22Rv1 (cell line): Measurements from ENCODE around the gene KCNMB4.

Source experiments
- H3K27ac ChIP-seq: fragments of 450-650 bp; 2 replicates; pipeline ENCODE4 v1.5.1; 2017
- CTCF ChIP-seq: fragments of 450-650 bp; IDR thresholded peaks from 2 replicates; pipeline ENCODE4 v1.5.1; 2017; ENCODE audit warnings: mild to moderate bottlenecking
- ZFX ChIP-seq: fragments of 450-650 bp; IDR thresholded peaks from 2 replicates; pipeline ENCODE4 v1.6.1; 2017; ENCODE audit warnings: antibody characterized with exemption, borderline replicate concordance

Gene KCNMB4

DNA sequence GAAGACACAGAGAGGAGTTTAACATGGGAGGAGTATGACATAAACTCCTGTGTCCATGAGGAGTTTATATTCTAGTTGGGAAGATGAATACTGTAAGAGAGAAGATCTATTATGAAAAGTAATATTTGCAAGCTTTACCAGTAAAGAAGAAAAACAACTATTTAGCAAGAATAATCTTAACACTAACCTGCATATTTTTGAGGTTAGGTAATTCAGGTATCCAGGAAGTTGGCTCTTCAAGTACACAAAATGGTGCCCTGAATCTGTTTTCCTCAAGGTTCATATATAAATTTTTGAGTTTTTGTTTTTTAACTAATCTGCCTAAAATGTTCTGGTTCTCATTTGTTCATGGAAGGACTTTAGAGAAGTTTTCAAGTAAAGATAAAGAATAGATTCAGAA is 33.9 kb upstream of the KCNMB4 start:
- TF ChIP-seq CTCF (no peak), ZFX (no peak)
- no peak overlapping the region for H3K27ac ChIP-seq

DNA sequence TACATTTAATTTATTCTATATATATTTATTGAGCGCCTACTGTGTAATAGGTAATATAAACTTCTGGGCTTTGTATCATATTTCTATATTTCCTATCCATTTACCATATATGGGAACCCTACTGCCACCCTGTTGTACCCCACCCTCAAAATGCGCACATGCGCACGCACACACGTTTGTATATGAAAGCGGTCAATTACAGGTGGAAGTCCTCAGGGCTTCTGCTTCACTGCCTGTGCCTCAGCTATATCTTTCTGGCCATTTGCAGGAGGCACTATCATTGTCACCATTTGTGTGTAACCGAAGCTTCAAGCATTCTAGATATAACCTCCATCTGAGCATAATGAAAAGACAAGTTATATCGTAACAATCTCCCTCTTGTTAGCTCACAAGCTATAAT is 31.3 kb upstream of the KCNMB4 start:
- TF ChIP-seq ZFX (no peak), CTCF (no peak)

GRCh38 chr12:70338531-70338930 is 27.6 kb upstream of the KCNMB4 start:
- TF ChIP-seq ZFX = no peak
- TF ChIP-seq CTCF = no peak
- no peak overlapping the region for H3K27ac ChIP-seq

More for the DNA sequence above, 31.3 kb upstream of the KCNMB4 start:
- H3K27ac ChIP-seq = no peak overlapping the region

DNA sequence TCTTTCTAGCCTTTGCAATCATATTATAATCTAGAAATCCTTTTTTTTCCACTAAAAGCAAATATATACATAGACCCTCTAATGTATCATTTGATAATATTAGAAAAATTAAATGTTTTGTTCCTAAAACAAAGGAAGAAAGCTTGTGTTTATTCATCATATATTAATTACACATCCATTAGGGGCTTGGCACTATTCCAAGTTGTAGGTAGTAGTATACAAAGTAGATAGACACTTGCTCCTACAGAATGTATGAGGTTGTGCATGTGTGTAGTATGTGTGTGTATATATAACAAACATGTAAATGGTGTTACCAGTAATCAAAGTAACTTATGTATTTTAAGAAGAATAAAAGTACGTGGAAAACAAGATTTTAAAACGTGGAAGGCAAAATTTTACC is 15.0 kb upstream of the KCNMB4 start:
- H3K27ac ChIP-seq = no peak overlapping the region
- TF ChIP-seq ZFX = no peak
- no peak for TF ChIP-seq CTCF

- TF ChIP-seq ZFX (no peak), CTCF (no peak)
- no peak overlapping the region for H3K27ac ChIP-seq
These were observed 12.1 kb upstream of the KCNMB4 start for GRCh38 chr12:70353780-70354660.

- no peak overlapping the region for H3K27ac ChIP-seq
- TF ChIP-seq CTCF (no peak), ZFX (no peak)
These were observed 11.3 kb upstream of the KCNMB4 start for GRCh38 chr12:70354787-70355186.

DNA sequence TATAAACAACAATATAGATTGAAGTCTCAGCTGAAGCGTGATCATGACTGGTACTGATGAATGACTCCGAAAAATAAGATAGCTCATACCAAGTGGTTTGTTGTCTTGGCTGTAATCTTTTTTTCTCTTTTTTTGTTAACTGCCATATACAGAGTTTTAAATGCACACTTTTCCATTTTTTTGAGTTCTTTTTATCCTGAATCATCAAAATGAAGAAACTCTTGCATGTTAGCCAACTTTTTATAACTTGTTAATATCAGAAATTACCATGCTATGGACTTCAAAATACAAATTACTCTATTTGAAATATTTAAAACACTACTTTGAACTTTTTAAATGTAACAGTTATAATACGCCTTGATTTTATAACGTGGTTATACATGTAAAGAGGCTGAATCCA is 10.1 kb upstream of the KCNMB4 start:
- TF ChIP-seq CTCF (no peak), ZFX (no peak)
- H3K27ac ChIP-seq = no peak overlapping the region
